H9 (cell line): ENCODE measurements around the gene CADPS2. TPM values are rescaled to one million over a fixed set of nuclear protein-coding genes. Genes with fewer than 3 reads are reported as not detected.
A peak's percentile ranks its signal among the peaks of the same experiment; 100 is the strongest.

Source experiments
- DNase-seq: peaks from one replicate; pipeline ENCODE4 v3.0.0-alpha.2; 2017
- H2AFZ ChIP-seq: one replicate; pipeline ENCODE4 v1.6.1; 2013; ENCODE audit warnings: mild to moderate bottlenecking, low read length, control low read depth, moderate library complexity
- H2AK5ac ChIP-seq: 2 replicates; pipeline ENCODE4 v1.6.1; 2013; ENCODE audit warnings: low read length, control low read depth, mixed read lengths; ENCODE audit not compliant: insufficient read length
- H2BK120ac ChIP-seq: one replicate; pipeline ENCODE4 v1.6.1; 2013; ENCODE audit warnings: low read depth, mild to moderate bottlenecking, low read length, control low read depth, inconsistent platforms; ENCODE audit not compliant: poor library complexity, severe bottlenecking
- H2BK12ac ChIP-seq: 2 replicates; pipeline ENCODE4 v1.6.1; 2013; ENCODE audit warnings: low read length, control low read depth, mixed read lengths, low read depth; ENCODE audit not compliant: insufficient read length
- H2BK15ac ChIP-seq: 2 replicates; pipeline ENCODE4 v1.6.1; 2013; ENCODE audit warnings: low read depth, low read length, control low read depth
- H2BK20ac ChIP-seq: one replicate; pipeline ENCODE4 v1.6.1; 2013; ENCODE audit warnings: low read depth, mild to moderate bottlenecking, low read length, control low read depth, inconsistent platforms; ENCODE audit not compliant: poor library complexity, severe bottlenecking
- H2BK5ac ChIP-seq: 2 replicates; pipeline ENCODE4 v1.6.1; 2013; ENCODE audit warnings: low read length, control low read depth, mixed read lengths; ENCODE audit not compliant: insufficient read length
- H3K14ac ChIP-seq: 2 replicates; pipeline ENCODE4 v1.6.1; 2013; ENCODE audit warnings: low read length, control low read depth; ENCODE audit not compliant: insufficient read depth
- H3K18ac ChIP-seq: 2 replicates; pipeline ENCODE4 v1.6.1; 2013; ENCODE audit warnings: low read depth, mild to moderate bottlenecking, mixed read lengths, low read length, control low read depth; ENCODE audit not compliant: insufficient read length
- H3K23ac ChIP-seq: 2 replicates; pipeline ENCODE4 v1.6.1; 2013; ENCODE audit warnings: low read length, control low read depth, mixed read lengths, low read depth; ENCODE audit not compliant: insufficient read length
- H3K23me2 ChIP-seq: 2 replicates; pipeline ENCODE4 v1.6.1; 2013; ENCODE audit warnings: low read depth, mild to moderate bottlenecking, mixed read lengths, low read length, control low read depth; ENCODE audit not compliant: insufficient read length, poor library complexity, severe bottlenecking
- H3K27ac ChIP-seq: 2 replicates; pipeline ENCODE4 v1.5.1; 2013; ENCODE audit warnings: low read length, control low read depth, mixed read lengths, low read depth; ENCODE audit not compliant: insufficient read length
- H3K27me3 ChIP-seq: 2 replicates; pipeline ENCODE4 v1.6.1; 2013; ENCODE audit warnings: low read length, control low read depth, inconsistent platforms; ENCODE audit not compliant: insufficient read depth
- H3K4ac ChIP-seq: 2 replicates; pipeline ENCODE4 v1.6.1; 2013; ENCODE audit warnings: low read depth, mild to moderate bottlenecking, control low read depth, inconsistent platforms, low read length, moderate library complexity
- H3K4me1 ChIP-seq: 2 replicates; pipeline ENCODE4 v1.6.1; 2013; ENCODE audit warnings: low read length, control low read depth, inconsistent platforms; ENCODE audit not compliant: insufficient read depth
- H3K4me2 ChIP-seq: 2 replicates; pipeline ENCODE4 v1.6.1; 2013; ENCODE audit warnings: low read length, control low read depth, mixed read lengths; ENCODE audit not compliant: insufficient read length, insufficient read depth
- H3K56ac ChIP-seq: 2 replicates; pipeline ENCODE4 v1.6.1; 2013; ENCODE audit warnings: low read depth, mild to moderate bottlenecking, mixed read lengths, low read length, control low read depth; ENCODE audit not compliant: insufficient read length
- H3K79me1 ChIP-seq: 2 replicates; pipeline ENCODE4 v1.6.1; 2013; ENCODE audit warnings: low read depth, mild to moderate bottlenecking, moderate library complexity, low read length, control low read depth, inconsistent platforms; ENCODE audit not compliant: insufficient read depth, poor library complexity, severe bottlenecking
- H3K79me2 ChIP-seq: 2 replicates; pipeline ENCODE4 v1.6.1; 2013; ENCODE audit warnings: low read length, control low read depth, inconsistent platforms; ENCODE audit not compliant: insufficient read depth
- H3K9ac ChIP-seq: 2 replicates; pipeline ENCODE4 v1.6.1; 2013; ENCODE audit warnings: low read length, control low read depth, mixed read lengths; ENCODE audit not compliant: insufficient read length; ENCODE audit errors: extremely low read depth
- H3K9me3 ChIP-seq: one replicate; pipeline ENCODE4 v1.6.1; 2013; ENCODE audit warnings: low read depth, low read length, inconsistent platforms; ENCODE audit not compliant: control insufficient read depth
- H3T11ph ChIP-seq: one replicate; pipeline ENCODE4 v1.6.1; 2013; ENCODE audit warnings: mild to moderate bottlenecking, low read length, control low read depth, inconsistent platforms
- H4K20me1 ChIP-seq: one replicate; pipeline ENCODE4 v1.6.1; 2013; ENCODE audit not compliant: control insufficient read depth, insufficient read length, insufficient read depth
- H4K5ac ChIP-seq: 2 replicates; pipeline ENCODE4 v1.6.1; 2013; ENCODE audit warnings: low read depth, mild to moderate bottlenecking, mixed read lengths, low read length, control low read depth; ENCODE audit not compliant: insufficient read length
- H4K8ac ChIP-seq: replicated peaks from 2 replicates; pipeline ENCODE4 v1.6.1; 2013; ENCODE audit warnings: low read length, control low read depth, mixed read lengths, low read depth; ENCODE audit not compliant: insufficient read length
- H4K91ac ChIP-seq: 2 replicates; pipeline ENCODE4 v1.6.1; 2013; ENCODE audit warnings: low read depth, mild to moderate bottlenecking, moderate library complexity, mixed read lengths, low read length, control low read depth; ENCODE audit not compliant: insufficient read length
- H3K27ac Mint-ChIP-seq, 3 experiments: 2 replicates in 2 of 3; 3 replicates in 1 of 3; pipeline ENCODE4 v1.8.0; 2020 to 2021; ENCODE audit warnings: mixed read lengths in 3 of 3, mild to moderate bottlenecking in 1 of 3, moderate library complexity in 1 of 3
- H3K27me3 Mint-ChIP-seq: 2 replicates; pipeline ENCODE4 v1.8.0; 2021; ENCODE audit warnings: low read depth, mild to moderate bottlenecking, moderate library complexity, mixed read lengths
- H3K36me3 Mint-ChIP-seq, 3 experiments: 2 replicates in 2 of 3; 3 replicates in 1 of 3; pipeline ENCODE4 v1.8.0; 2020 to 2021; ENCODE audit warnings: low read depth in 3 of 3, mixed read lengths in 3 of 3; ENCODE audit not compliant: insufficient read depth in 1 of 3
- H3K4me1 Mint-ChIP-seq, 2 experiments: 2 replicates each; pipeline ENCODE4 v1.8.0; 2020; ENCODE audit warnings: mixed read lengths in 2 of 2
- H3K4me3 Mint-ChIP-seq, 2 experiments: 2 replicates in 1 of 2; 3 replicates in 1 of 2; pipeline ENCODE4 v1.8.0; 2020 to 2021; ENCODE audit warnings: mild to moderate bottlenecking in 2 of 2, mixed read lengths in 2 of 2, moderate library complexity in 1 of 2
- H3K9me3 Mint-ChIP-seq, 2 experiments: 2 replicates in 1 of 2; 3 replicates in 1 of 2; pipeline ENCODE4 v1.8.0; 2020; ENCODE audit warnings: mild to moderate bottlenecking in 2 of 2, mixed read lengths in 2 of 2, moderate library complexity in 1 of 2
- CTCF ChIP-seq: fragments of 200-600 bp; sonication (generic); conservative IDR thresholded peaks from 3 replicates; pipeline ENCODE4 v1.8.0; 2021; ENCODE audit warnings: antibody characterized with exemption, mild to moderate bottlenecking
- WGBS: extraction: QIAGEN DNeasy Blood & Tissue Kit; methylation state at CpG from one replicate; pipeline ENCODE4 v1.1.7; 2013; ENCODE audit warnings: missing lambda C conversion rate, low lambda C conversion rate, mixed read lengths; ENCODE audit not compliant: insufficient read length; ENCODE audit errors: extremely low coverage; 5-methylcytosine and 5-hydroxymethylcytosine counted together
- total RNA-seq: library from RNA; stranded (reverse); gene quantifications from 2 replicates; pipeline ENCODE4 v1.2.1, GENCODE V29; 2021

CADPS2 gene
- total RNA-seq, 1 experiment from 2014 or later = 7.1 TPM

- H2AFZ ChIP-seq = peak overlapping the region; percentile 16
- TF ChIP-seq CTCF = no peak
- no peak overlapping the region for H2BK120ac ChIP-seq
- H3K9me3 Mint-ChIP-seq = no peaks in the 10 kb centered on the region
- H3K4me1 Mint-ChIP-seq = peaks cover 35 to 37% of the 10 kb centered on the region in 2 experiments
- peak overlapping the region; percentile 55 to 86 (median 83); a peak in 6 of 7 replicates for H3K27ac Mint-ChIP-seq
- no peak overlapping the region for H3K56ac ChIP-seq
- H3T11ph ChIP-seq = no peak overlapping the region
- H2BK15ac ChIP-seq = no peak overlapping the region
- no peaks in the 10 kb centered on the region for H4K20me1 ChIP-seq
- no peak overlapping the region for H3K4ac ChIP-seq
- no peaks in the 10 kb centered on the region for H3K27me3 Mint-ChIP-seq
- H3K36me3 Mint-ChIP-seq = no peaks in the 10 kb centered on the region
- H3K4me3 Mint-ChIP-seq = no peak overlapping the region
- H4K5ac ChIP-seq = peak overlapping the region; percentile 88
- H3K27ac ChIP-seq = peak overlapping the region; percentile 26
- WGBS = no CpG with 5 or more reads among the region's 4 CpGs
- no peaks in the 10 kb centered on the region for H3K27me3 ChIP-seq
- H3K4me1 ChIP-seq = peaks cover 13% of the 10 kb centered on the region
- no peaks in the 10 kb centered on the region for H3K9me3 ChIP-seq
- H2AK5ac ChIP-seq = no peak overlapping the region
- H3K23ac ChIP-seq = no peak overlapping the region
- H3K79me2 ChIP-seq = no peaks in the 10 kb centered on the region
- H3K4me2 ChIP-seq = no peak overlapping the region
- no peak overlapping the region for H4K8ac ChIP-seq
- H3K79me1 ChIP-seq = no peaks in the 10 kb centered on the region
- H2BK20ac ChIP-seq = no peak overlapping the region
- no peak for DNase-seq
- no peak overlapping the region for H2BK12ac ChIP-seq
- H3K18ac ChIP-seq = no peak overlapping the region
- no peaks in the 10 kb centered on the region for H3K23me2 ChIP-seq
- no peak overlapping the region for H3K9ac ChIP-seq
- no peak overlapping the region for H3K14ac ChIP-seq
- H2BK5ac ChIP-seq = peak overlapping the region; percentile 69
- H4K91ac ChIP-seq = no peak overlapping the region
Measured at GRCh38 chr7:122454776-122455507, 431.3 kb downstream of the CADPS2 start.
